Upper lobe of right lung (tissue), 1 donor: ENCODE data around the gene BLNK. TPM values are rescaled to one million over a fixed set of nuclear protein-coding genes. Genes with fewer than 3 reads are reported as not detected.
"Not testable (repeated sequence)": the region's sequence is repeated elsewhere in the genome, so short reads cannot be mapped to it uniquely, and the experiment has no call there.

Experiments
- ATAC-seq: fragments of 200-7000 bp; cut with Tn5 transposase; one replicate; pipeline ENCODE4 v1.9.1; 2020; ENCODE audit warnings: mild to moderate bottlenecking, moderate library complexity
- DNase-seq: peaks from one replicate; pipeline ENCODE4 v3.0.0-alpha.2; 2020
- H3K27ac ChIP-seq: fragments of 200-600 bp; one replicate; pipeline ENCODE4 v1.8.0; 2022
- H3K27me3 ChIP-seq: fragments of 200-600 bp; one replicate; pipeline ENCODE4 v1.8.0; 2022; ENCODE audit warnings: mild to moderate bottlenecking
- H3K36me3 ChIP-seq: fragments of 200-600 bp; one replicate; pipeline ENCODE4 v1.8.0; 2022
- H3K4me1 ChIP-seq: fragments of 200-600 bp; one replicate; pipeline ENCODE4 v1.8.0; 2022
- H3K4me3 ChIP-seq: fragments of 200-600 bp; one replicate; pipeline ENCODE4 v1.8.0; 2022; ENCODE audit warnings: mild to moderate bottlenecking
- H3K9me3 ChIP-seq: fragments of 200-600 bp; one replicate; pipeline ENCODE4 v1.8.0; 2022
- CTCF ChIP-seq: fragments of 200-600 bp; IDR thresholded peaks from one replicate; pipeline ENCODE4 v1.8.0; 2022; ENCODE audit warnings: antibody characterized with exemption
- intact Hi-C: fragments of 100-400 bp; cut with DNase I; formaldehyde crosslinking; loops from one replicate; pipeline ENCODE4 v1.11.0; 2022
- total RNA-seq: library from RNA; stranded (reverse); fragmentation: NEBNext Ultra II Directional; extraction: Animal tissue kit (Norgen Biotek cat#: 25700); gene quantifications from one replicate; pipeline ENCODE4 v1.2.1, GENCODE V29; 2021
- donor health status: DM: no; HTN: yes; CAD: no; lungs with severe emphysema.

The BLNK gene
- total RNA-seq, 1 donor from 2014 or later: 8.8 TPM

GRCh38 chr10:96310321-96310669 is 38.9 kb upstream of the BLNK start:
- no peak for ATAC-seq
- no peak overlapping the region for H3K4me3 ChIP-seq
- peaks cover 15% of the 10 kb centered on the region for H3K4me1 ChIP-seq
- H3K36me3 ChIP-seq: no peaks in the 10 kb centered on the region
- no peak overlapping the region for H3K27ac ChIP-seq
- peaks cover 4% of the 10 kb centered on the region for H3K27me3 ChIP-seq
- intact Hi-C loops: no loop called here
- no peaks in the 10 kb centered on the region for H3K9me3 ChIP-seq
- DNase-seq: no peak
- TF ChIP-seq CTCF: no peak

- peaks cover 15% of the 10 kb centered on the region for H3K4me1 ChIP-seq
- ATAC-seq (no peak), DNase-seq (no peak)
- no peak overlapping the region for H3K4me3 ChIP-seq
- no peak for TF ChIP-seq CTCF
- H3K27me3 ChIP-seq: peaks cover 4% of the 10 kb centered on the region
- intact Hi-C loops: no loop called here
- H3K9me3 ChIP-seq: no peaks in the 10 kb centered on the region
- no peak overlapping the region for H3K27ac ChIP-seq
- H3K36me3 ChIP-seq: no peaks in the 10 kb centered on the region
These were observed 38.4 kb upstream of the BLNK start for GRCh38 chr10:96309628-96310320.

GRCh38 chr10:96308854-96309253 is 37.5 kb upstream of the BLNK start:
- H3K4me3 ChIP-seq, intact Hi-C loops, H3K9me3 ChIP-seq, DNase-seq, ATAC-seq, H3K36me3 ChIP-seq, H3K27ac ChIP-seq, H3K27me3 ChIP-seq: not testable (repeated sequence)
- H3K4me1 ChIP-seq: peaks cover 15% of the 10 kb centered on the region

GRCh38 chr10:96306516-96306915 is 35.1 kb upstream of the BLNK start:
- TF ChIP-seq CTCF: no peak
- H3K4me1 ChIP-seq: peaks cover 15% of the 10 kb centered on the region
- peak; percentile 74 for ATAC-seq
- H3K27ac ChIP-seq: no peak overlapping the region
- DNase-seq: peak; percentile 68
- H3K36me3 ChIP-seq: no peaks in the 10 kb centered on the region
- peaks cover 4% of the 10 kb centered on the region for H3K27me3 ChIP-seq
- intact Hi-C loops: no loop called here
- no peaks in the 10 kb centered on the region for H3K9me3 ChIP-seq
- no peak overlapping the region for H3K4me3 ChIP-seq

- intact Hi-C loops: no loop called here
- Histone ChIP-seq H3K4me1 (peaks cover 15% of the 10 kb centered on the region), H3K9me3 (no peaks in the 10 kb centered on the region), H3K4me3 (no peak overlapping the region), H3K27me3 (peaks cover 4% of the 10 kb centered on the region), H3K27ac (no peak overlapping the region), H3K36me3 (no peaks in the 10 kb centered on the region)
- no peak for DNase-seq
- no peak for ATAC-seq
- no peak for TF ChIP-seq CTCF
These were observed 33.6 kb upstream of the BLNK start for GRCh38 chr10:96305019-96305418.

GRCh38 chr10:96304230-96304629 is 32.9 kb upstream of the BLNK start, which contains the start of gene DNTT:
TSS of gene DNTT (plus strand) at chr10:96304434. CDS start at chr10:96304498, 64 bp downstream.
- intact Hi-C loops: no loop called here
- ATAC-seq: no peak

More at GRCh38 chr10:96304230-96304629, 32.9 kb upstream of the BLNK start, which contains the start of gene DNTT:
- H3K36me3 ChIP-seq: no peaks in the 10 kb centered on the region
- H3K4me1 ChIP-seq: peaks cover 17% of the 10 kb centered on the region
- no peak for DNase-seq
- H3K27ac ChIP-seq: no peak within 1 kb of the TSS
- no peak within 1 kb of the TSS for H3K4me3 ChIP-seq
- no peaks in the 10 kb centered on the region for H3K9me3 ChIP-seq
- TF ChIP-seq CTCF: no peak
- peaks cover 4% of the 10 kb centered on the region for H3K27me3 ChIP-seq
